Stimulated activated CD4-positive, alpha-beta T cell treated with anti-CD3 and anti-CD28 coated beads, Interleukin-1b, Interleukin-23, amount 100 ng/mL, for 4 hours (primary cell): ENCODE measurements around the gene LRP1.

Experiments used
- DNase-seq, 2 donors: peaks; one replicate each; pipeline ENCODE4 v3.0.0-alpha.2; 2020; ENCODE audit warnings: low read depth in 2 of 2

LRP1 gene

DNA sequence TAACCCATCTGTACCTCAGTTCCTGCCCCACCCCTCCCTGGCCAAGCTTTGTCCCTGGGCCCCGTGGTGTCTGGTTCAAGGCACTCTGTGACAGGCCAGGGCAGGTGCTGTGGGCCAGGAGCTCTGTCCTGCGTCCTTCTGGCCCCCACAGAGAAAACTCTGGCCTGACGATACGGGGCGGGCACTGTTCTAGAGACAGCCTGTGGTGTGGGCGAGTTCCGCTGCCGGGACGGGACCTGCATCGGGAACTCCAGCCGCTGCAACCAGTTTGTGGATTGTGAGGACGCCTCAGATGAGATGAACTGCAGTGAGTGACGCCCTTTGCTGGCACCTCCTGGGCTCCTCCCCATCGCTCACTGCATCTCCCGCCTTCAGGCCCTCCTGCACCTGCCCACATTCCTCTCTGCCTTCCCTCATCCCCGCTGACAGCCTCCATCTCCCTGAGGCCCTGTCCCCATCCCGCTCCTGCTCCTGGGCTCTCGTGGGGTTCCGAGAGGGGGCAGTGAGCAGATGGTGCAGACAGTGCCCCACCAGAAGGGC is 65.5 kb downstream of the LRP1 start:
- no peak for DNase-seq

DNA sequence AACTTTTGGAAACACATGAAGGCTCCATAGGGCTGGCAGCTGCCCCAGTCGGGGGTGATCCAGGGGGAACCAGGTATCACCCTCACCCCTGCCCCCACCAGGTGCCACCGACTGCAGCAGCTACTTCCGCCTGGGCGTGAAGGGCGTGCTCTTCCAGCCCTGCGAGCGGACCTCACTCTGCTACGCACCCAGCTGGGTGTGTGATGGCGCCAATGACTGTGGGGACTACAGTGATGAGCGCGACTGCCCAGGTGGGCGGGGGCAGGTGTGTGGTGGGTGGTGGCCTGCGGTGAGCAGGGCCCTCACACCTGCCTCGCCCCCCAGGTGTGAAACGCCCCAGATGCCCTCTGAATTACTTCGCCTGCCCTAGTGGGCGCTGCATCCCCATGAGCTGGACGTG is 66.0 kb downstream of the LRP1 start:
- no peak for DNase-seq

- DNase-seq, result no peak
These were observed 66.9 kb downstream of the LRP1 start for GRCh38 chr12:57195186-57195585.

- DNase-seq, result no peak
These were observed 67.5 kb downstream of the LRP1 start for GRCh38 chr12:57195611-57196371.

GRCh38 chr12:57196439-57196838 is 68.2 kb downstream of the LRP1 start:
- no peak for DNase-seq

DNA sequence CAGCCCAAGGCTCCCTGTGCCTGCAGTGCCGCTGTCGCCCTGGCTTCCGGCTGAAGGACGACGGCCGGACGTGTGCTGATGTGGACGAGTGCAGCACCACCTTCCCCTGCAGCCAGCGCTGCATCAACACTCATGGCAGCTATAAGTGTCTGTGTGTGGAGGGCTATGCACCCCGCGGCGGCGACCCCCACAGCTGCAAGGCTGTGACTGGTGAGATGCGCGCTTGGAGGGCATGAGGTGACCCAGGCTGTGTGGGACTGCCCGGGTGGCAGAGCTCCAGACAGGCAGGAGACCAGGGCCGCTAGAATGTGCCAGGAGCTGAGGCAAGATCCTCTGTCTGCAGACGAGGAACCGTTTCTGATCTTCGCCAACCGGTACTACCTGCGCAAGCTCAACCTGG is 68.7 kb downstream of the LRP1 start:
- no peak for DNase-seq

DNA sequence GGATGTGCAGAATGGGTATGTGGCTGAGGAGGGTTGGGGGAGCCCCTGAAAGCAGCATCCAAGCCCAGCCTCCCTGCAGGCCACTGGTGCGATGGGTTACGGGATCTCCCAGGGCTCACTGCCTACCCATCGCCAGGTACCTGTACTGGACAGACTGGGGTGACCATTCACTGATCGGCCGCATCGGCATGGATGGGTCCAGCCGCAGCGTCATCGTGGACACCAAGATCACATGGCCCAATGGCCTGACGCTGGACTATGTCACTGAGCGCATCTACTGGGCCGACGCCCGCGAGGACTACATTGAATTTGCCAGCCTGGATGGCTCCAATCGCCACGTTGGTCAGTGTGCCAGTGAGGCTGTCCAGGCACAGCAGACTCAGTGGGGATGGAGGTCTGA is 70.0 kb downstream of the LRP1 start:
- DNase-seq, result no peak

GRCh38 chr12:57199191-57199590 is 70.9 kb downstream of the LRP1 start:
- DNase-seq, result no peak

GRCh38 chr12:57200497-57200896 is 72.2 kb downstream of the LRP1 start:
- DNase-seq, result no peak

- DNase-seq, result no peak
These were observed 72.9 kb downstream of the LRP1 start for GRCh38 chr12:57201219-57201618.

- DNase-seq, result no peak
These were observed 73.3 kb downstream of the LRP1 start for GRCh38 chr12:57201631-57202030.

- DNase-seq, result no peak
These were observed 74.0 kb downstream of the LRP1 start for GRCh38 chr12:57202321-57202720.

DNA sequence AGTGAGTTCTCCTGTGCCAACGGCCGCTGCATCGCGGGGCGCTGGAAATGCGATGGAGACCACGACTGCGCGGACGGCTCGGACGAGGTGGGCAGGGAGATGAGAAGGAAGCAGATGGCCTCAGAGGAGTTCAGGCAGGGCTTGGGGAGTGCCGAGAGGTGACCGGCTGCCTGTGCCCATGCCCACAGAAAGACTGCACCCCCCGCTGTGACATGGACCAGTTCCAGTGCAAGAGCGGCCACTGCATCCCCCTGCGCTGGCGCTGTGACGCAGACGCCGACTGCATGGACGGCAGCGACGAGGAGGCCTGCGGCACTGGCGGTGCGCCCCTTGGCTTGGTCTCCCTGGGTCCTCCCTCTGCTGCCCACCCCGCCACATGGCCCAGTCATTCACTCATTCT is 74.9 kb downstream of the LRP1 start:
- no peak for DNase-seq

DNA sequence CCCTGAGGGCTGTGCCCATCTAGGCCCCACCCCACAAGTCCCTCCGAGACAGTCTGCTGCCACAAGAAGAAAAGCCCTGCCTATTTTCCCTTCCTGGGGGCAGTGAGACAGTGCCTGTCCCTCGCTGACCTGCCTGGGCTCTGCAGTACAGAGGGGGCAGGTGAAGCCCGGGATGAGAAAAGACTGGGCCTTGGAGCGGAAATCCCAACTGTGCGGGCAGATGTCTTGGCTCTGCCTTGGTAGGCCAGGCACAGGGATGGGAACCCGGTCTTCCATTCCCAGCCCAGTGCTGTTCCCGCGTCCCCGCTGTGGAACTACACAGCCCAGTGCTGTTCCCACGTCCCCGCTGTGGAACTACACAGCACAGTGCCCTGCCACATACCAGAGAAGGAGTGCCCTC is 75.5 kb downstream of the LRP1 start:
- DNase-seq, result no peak

DNA sequence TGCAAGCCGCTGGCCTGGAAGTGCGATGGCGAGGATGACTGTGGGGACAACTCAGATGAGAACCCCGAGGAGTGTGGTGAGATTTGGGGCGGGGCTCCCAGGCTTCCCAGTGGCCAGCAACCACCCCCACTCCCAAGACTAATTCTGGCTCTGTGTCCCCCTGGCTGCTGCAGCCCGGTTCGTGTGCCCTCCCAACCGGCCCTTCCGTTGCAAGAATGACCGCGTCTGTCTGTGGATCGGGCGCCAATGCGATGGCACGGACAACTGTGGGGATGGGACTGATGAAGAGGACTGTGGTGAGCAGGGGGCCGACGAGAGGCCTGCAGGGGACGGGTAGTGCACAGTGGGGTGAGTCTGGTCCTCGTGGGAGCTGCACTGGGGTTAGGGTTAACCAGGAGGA is 76.2 kb downstream of the LRP1 start:
- no peak for DNase-seq

GRCh38 chr12:57205186-57205585 is 76.9 kb downstream of the LRP1 start:
- DNase-seq, result no peak

DNA sequence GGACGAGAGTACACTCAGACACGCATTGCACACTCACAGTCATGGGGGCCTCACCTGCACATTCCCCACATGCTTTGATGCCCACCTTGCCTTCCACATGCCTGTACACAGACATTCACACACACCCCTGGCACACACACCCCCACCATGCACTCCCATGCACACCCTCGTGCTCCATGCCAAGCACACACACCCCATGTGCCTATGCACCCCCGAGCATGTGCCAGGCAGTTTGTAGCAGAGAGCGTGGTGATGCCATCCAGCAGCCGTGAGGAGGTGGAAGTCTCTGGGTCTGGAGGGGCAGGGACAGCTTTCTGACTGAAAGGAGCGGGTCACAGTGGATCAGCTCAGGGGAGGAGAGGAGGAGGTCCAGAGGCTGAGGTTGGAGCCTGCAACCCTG is 77.6 kb downstream of the LRP1 start:
- DNase-seq, result no peak

GRCh38 chr12:57207731-57208630 is 79.7 kb downstream of the LRP1 start:
- DNase-seq, result no peak

DNA sequence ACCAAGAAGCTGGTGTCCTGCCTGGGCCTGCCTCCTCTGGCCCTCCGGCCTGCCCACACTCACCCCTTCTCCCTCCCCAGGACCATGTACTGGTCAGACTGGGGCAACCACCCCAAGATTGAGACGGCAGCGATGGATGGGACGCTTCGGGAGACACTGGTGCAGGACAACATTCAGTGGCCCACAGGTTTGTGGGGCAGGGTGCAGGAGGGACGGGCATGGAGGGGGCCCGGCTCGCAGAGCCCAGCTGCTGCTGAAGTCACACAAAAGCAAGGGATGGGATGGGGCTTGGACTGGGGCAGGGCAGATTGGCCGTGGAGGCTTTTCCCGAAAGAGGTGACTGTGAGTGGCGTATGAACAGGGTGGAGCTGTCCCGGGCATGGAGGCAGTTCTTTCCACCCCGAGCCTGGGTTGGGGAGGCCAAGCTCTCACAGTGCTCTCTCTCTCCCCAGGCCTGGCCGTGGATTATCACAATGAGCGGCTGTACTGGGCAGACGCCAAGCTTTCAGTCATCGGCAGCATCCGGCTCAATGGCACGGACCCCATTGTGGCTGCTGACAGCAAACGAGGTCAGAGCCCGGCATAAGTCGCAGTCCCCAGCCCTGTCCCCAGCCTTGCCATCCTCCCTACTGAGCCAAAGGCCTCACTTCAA is 80.5 kb downstream of the LRP1 start:
- no peak for DNase-seq

DNA sequence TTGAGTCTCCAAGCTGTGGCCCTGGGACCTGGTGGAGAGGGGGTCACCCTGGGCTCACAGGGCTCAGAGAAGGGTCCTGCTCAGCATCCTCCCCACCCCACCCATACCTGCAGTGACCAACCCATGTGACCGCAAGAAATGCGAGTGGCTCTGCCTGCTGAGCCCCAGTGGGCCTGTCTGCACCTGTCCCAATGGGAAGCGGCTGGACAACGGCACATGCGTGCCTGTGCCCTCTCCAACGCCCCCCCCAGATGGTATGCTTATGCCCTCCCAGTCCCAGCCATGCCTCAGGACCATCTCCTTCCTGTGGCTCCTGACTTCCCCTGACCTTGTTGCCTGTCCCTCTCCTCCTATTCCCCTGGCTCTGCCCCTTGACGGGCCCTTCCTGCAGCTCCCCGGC is 81.6 kb downstream of the LRP1 start:
- no peak for DNase-seq

DNA sequence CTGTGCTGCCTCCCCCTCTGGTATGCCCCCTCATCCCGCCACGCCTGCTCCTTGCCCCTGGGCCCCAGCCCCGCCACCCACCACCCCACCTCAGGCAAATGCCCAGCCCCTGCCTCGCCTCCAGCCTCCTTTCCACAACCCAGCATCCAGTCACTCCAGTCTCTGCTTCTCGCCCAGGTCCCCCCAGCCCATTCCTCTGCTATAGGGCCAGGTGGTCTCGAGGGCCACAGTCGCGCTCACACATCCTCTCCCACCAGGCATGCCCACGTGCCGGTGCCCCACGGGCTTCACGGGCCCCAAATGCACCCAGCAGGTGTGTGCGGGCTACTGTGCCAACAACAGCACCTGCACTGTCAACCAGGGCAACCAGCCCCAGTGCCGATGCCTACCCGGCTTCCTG is 82.2 kb downstream of the LRP1 start:
- no peak for DNase-seq

DNA sequence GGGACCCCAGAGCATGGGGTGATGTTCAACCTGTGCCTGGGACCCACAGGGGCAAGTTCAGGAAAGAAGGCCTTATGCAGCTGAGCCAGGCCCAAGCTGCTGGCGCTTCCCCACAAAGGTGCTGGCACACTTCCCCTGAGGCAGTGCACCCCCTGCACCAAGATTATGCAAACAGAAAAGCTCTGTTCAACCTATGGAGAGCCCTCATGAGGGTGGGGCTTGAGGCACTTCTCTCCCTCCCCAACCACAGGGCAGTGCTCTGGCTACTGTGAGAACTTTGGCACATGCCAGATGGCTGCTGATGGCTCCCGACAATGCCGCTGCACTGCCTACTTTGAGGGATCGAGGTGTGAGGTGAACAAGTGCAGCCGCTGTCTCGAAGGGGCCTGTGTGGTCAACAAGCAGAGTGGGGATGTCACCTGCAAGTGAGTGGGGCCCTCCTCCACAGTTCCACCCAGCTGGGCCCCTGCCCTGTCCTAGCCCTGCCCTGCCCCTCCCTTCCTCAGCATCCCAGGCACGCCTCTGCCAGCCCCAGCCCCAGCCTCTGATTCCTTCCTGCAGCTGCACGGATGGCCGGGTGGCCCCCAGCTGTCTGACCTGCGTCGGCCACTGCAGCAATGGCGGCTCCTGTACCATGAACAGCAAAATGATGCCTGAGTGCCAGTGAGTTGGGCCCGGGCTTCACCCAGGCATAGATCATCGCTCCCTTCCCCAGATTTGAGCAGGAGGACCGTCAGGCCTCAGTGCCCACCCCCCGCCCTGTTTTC is 82.8 kb downstream of the LRP1 start:
- no peak for DNase-seq
